HG02973 (cell line): ENCODE data around the gene PRKCB.
A peak's percentile ranks its signal among the peaks of the same experiment; 100 is the strongest.

Source experiments
- ATAC-seq: cut with Tn5 transposase; IDR thresholded peaks from one replicate; pipeline ENCODE4 v1.9.1; 2021; ENCODE audit warnings: moderate library complexity; ENCODE audit not compliant: unreplicated experiment

PRKCB gene

DNA sequence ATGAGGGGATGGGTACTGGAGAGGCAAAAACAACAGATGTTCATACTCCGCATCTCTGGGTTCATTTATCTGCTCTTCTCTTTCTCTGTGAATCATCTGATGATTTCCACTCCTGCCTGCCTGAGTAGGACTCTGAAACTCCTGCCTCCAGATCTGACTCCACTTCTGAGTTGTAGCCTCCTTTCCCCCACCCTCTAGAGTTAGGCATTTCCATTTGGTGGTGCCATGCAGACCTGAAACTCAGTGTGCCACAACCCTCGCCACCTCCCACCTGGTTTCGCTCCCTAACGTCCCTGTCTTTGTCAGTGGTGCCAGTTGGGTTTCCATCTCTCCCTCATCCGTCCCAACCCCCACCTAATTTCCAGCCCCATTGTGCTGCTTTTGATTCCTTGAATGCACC lies 126.2 kb downstream of the PRKCB start:
- no peak for ATAC-seq

DNA sequence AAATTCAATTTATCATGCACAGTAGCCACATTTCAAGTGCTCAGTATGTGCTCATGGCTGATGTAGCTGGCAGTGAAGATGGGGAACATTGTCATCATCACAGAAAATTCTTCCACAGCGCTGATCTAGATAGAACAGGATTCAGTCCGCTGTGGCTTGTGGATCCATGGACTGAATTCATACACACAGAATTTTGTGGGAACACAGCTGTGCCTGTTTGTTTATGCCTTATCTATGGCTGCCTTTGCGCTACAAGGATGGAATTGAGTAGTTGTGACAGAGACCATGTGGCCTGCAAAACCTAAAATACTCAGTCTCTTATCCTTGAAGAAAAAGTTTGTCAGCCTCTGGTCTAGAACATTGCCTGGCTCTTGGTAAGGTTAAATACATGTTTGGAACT lies 128.4 kb downstream of the PRKCB start:
- no peak for ATAC-seq

DNA sequence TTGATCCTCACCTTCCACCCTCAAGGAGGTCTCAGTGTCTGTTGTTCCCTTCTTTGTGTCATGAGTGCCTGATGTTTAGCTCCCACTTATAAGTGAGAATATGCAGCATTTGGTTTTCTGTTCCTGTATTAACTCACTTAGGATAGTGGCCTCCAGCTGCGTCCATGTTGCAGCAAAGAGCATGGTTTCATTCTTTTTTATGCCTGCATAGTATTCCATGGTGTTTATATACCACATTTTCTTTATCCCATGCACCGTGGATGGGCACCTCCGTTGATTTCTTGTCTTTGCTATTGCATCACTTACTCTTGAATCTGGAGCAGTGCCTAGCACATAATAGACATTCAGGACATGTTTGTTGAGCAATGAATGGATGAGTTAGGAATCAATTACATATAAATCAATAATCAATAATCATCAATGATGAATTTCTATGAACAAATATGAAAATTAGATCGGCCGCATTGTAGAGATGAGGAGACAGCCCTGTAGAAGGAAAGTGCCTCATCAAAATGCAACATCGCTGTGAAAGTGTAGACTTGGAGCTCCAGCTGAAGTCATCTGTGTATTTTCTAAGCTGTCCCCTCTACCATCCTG lies 129.5 kb downstream of the PRKCB start:
- ATAC-seq, result no peak

DNA sequence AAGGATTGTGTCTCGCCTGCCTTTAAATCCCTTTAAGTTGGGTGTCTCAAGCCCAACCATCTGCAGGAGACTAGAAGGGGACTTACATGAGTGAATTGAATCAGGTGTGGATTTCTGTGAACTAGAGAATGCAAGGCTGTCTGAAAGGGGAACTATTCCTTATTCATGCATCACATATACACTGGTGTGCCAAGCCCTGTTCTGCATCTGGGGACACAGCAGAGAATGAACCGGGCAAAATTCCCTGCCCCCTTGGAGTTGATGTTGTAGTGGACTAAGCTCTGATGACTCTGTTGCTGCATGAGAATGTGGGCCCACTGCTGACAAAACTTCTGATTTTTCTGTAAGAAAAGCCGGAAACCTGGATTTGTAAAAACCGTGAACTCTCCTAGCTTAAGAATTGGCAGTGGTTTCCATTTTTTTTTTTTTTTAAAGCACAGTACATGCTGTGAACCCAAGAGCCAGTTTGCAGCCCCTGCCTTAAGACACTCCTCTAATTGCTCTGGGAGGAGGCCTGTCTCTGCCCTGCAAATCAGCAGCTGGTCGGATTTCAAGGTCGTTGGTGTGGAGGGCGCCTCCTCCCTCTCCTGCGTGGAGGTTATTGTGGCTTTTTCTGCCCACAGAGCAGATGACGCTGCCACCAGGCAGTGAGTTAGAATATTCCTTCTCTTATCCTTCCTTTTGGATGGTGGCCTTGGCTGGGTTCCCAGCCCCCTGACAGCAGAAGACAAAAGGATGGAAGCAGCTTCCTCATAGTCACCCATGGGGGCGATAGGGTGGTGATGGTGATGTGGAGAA lies 131.0 kb downstream of the PRKCB start:
- no peak for ATAC-seq

DNA sequence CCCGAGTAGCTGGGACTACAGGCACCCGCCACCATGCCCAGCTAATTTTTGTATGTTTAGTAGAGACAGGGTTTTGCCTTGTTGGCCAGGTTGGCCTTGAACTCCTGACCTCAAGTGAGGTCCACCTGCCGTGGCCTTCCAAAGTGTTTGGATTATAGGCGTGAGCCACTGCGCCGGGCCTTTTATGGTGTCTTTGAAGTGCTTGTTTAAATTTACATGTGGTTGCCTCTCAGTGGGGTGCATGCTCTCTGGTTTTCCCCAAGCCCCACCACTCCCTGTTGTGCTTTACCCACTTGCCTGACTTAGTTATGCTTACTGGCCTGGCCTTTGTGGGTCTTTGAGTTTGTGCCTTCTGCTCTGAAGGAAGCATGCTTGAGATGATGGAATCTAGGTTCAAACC lies 132.0 kb downstream of the PRKCB start:
- no peak for ATAC-seq

DNA sequence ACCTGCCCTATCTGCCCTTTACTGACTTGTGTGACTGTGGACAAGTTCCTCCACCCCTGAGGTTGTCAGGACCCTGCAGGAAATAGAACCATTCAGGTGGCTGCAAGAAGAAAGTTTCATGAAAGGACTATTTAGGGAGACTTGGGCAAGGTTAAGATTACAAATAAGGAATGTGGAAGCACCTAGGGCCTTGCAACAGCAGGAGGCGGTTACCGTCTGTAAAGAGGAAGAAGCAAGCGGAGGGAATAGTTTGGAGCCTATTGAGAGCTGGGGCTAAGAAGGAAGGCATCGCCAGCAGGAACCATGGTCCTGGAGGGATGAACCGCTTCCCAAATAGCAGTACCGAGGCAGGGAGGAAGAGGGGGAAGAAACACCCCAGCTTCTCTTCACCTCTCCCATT lies 132.4 kb downstream of the PRKCB start:
- no peak for ATAC-seq

DNA sequence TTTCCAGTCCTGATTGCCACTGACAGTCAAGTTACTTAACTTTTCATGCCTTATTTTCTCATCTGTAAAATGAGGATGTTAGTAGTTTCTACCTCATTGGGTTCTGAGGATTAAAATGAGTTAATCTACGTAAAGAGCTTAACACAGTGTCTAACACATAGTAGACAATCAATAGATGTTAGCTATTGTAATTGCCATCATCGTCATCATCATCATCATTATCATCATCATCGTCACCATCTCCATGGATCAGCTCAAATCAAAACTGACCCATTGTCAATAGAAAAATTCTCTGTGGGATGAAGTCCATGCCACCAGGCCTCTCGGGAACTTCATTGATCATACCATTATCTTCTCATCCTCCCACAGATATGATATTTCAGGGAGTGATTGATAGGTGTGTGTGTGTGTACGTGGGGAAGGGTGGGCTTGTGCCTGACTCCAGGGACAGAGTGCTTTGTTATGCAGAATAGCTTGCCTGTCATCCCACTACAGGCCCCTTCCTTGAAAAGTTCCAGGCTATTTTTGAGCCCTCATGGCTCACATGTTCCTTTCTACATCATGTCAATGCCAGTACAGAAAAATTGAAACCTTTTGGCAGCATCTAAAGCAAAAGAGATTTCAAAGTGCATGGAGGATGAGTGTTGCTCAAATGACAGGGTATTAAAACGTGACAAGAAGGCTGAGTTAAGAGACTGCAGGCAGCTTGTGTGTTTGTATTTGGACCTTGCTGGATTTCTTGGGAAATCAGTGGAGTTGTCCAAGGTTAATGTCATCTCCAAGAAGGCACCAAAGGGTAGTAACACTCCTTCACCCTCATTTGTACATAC lies 133.9 kb downstream of the PRKCB start:
- no peak for ATAC-seq

DNA sequence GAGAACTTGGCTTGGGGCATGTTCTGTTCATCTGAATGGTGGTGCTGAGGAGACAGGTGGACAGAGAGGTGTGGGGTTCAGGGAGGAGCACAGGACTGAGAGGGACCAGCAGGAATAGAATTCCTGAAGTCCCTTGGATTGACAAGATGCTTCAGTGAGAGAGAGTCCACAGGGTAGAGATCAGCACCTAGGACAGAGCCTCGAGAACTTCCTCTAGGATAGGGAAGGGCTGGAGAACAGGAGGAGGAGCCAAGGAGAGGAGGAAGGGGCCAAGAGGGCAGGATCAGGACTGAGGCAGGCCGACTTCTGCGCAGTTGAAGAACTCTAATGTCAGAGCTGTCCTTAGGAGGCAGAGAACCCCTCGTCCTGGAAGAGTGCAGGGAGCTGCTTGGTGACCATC lies 138.4 kb downstream of the PRKCB start:
- no peak for ATAC-seq

DNA sequence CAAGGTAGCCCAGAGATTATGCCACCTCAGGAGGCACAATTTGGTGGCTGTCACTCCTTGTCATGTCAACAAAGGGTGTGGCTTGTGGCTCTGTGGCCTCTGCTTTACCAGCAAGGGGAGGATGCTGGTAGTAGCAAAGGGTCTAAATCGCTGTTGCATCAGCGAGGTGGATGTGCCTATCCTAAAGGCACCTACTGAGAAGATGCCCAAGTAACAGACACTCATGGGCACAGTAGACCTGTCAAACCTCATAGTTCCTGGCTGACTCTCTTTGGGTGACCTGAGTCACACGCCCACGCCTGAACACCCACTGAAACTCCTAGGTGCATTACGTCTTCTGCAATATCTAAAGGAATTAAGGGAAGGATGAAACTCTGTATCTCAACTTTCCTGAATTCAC lies 139.5 kb downstream of the PRKCB start:
- no peak for ATAC-seq

DNA sequence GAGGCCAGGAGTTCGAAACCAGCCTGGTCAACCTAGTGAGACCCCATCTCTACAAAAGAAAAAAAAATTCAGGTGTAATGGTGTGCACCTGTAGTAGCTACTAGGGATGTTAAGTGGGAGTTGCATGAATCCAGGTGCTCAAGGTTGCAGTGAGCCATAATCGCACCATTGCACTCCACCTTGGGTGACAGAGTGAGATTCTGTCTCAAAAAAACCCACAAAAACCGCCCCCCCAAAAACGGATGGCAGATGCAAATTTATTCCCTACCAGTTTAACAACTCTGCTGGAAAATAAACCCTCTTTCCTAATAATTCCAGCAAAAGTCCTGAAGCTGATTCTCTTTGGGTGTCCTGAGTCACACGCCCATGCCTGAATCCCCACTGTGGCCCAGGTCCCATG lies 140.3 kb downstream of the PRKCB start:
- no peak for ATAC-seq

DNA sequence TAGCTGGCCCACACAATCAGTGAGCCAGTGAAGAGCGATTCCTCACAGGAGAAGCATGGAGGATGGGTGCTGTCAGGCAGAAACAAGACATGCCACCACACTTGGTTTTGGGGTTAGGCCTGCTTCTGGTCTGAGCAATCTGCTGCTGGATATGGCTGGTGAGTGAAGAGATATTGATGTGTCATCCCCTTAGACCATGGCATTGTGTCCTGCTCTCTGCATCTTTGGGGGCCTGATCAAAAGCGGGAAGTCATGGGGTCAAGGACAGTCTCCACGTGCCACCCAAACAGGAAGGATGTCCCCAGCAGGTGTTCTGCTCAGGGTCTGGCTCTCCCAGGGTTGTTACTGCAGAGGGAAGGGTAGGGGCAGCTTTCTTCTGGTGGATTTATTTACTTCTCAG lies 140.7 kb downstream of the PRKCB start:
- ATAC-seq, result no peak

DNA sequence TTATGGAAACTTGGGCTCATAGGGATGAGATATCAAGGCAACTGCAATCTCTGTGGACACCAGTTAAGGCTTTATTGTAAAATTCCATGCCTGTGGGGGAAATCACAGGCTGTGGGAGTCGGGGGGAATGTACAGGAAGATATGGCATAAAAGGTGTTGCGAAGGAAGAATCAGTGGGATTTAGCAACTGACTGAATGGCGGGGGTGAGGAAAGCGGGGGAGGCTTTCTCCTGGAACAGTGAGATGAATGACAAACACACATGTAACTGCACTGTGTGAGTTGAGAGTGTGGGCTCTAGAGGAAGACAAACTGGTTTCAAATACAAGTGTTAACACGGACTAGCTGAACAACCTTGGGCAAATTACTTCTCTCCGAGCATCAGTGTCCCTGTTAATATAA lies 143.7 kb downstream of the PRKCB start:
- ATAC-seq, result no peak

DNA sequence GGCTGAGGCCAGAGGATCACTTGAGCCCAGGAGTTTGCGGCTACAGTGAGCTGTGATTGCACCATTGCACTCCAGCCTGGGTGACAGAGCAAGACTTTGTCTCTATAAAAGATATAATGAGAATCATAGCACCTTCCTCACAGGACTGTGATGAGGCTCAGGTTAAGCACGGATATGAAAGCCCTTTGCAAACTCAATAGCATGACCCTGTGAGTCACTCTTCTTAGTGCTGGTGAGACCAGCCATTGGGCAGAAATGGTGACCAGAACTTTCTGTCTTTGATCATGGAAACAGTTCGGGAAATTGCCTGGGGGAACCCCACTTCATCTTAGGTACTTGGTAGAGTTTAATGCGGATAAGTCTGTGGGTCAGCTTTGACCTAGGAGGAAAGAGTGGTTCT lies 144.2 kb downstream of the PRKCB start:
- no peak for ATAC-seq

DNA sequence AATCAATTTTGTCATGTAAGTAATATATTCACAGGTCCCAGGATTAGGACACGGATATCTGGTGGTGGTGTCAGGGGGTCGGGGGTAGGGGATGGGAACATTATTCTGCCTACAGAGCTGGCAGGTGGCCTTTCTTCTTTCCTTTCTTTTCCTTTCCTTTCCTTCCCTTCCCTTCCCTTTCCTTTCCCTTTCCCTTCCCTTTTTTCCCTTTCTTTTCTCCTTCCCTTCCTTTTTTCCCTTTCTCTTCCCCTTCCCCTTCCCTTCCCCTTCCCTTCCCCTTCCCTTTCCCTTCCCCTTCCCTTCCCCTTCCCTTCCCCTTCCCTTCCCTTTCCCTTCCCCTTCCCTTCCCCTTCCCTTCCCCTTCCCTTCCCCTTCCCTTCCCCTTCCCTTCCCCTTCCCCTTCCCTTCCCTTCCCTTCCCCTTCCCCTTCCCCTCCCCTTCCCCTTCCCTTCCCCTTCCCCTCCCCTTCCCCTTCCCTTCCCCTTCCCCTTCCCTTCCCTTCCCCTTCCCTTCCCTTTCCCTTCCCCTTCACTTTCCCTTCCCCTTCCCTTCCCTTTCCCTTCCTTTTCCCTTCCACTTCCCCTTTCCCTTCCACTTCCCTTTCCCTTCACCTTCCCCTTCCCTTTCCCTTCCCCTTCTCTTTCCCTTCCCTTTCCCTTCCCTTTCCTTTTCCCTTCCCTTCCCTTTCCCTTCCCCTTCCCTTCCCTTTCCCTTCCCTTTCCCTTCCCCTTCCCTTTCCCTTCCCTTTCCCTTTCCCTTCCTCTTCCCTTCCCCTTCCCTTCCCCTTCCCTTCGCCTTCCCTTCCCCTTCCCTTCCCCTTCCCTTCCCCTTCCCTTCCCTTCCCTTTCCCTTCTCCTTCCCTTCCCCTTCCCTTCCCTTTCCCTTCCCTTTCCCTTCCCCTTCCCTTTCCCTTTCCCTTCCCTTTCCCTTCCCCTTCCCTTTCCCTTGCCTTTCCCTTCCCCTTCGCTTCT lies 145.9 kb downstream of the PRKCB start:
- no peak for ATAC-seq

DNA sequence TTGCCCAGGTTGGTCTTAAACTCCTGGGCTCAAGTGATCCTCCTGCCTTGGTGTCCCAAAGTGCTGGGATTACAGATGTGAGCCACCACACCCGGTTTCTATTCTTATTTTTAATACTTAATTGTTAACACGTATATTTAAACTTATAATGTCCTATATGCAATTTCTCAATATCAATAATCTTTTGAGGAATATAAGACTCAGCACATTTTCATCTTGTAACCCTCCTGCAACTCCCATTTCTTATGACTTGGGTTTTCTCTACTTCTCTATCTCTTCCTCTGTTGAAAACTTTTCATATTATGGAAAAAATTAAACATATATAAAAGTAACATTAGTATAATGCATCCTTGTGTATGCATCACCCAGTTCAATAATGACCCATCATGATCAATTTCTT lies 150.7 kb downstream of the PRKCB start:
- no peak for ATAC-seq

DNA sequence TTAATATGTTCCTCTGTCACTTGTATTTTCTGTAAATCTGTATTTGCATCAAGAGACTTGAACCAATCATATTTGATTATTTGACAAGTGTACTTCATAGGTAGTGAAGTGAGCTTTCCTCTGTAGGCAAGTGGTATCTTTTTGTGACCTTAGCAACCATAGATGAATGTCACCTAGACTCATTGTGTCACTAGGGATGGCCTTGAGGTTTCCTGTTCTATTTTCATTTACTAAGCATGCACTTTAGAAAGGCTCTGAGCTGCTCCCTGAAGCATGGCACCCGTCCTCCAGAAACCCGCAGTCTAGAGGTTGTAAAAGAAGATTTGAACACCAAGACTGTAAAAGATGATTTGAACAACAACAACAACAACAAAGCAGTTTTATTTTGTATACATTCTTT lies 151.7 kb downstream of the PRKCB start:
- ATAC-seq, result peak; percentile 93

DNA sequence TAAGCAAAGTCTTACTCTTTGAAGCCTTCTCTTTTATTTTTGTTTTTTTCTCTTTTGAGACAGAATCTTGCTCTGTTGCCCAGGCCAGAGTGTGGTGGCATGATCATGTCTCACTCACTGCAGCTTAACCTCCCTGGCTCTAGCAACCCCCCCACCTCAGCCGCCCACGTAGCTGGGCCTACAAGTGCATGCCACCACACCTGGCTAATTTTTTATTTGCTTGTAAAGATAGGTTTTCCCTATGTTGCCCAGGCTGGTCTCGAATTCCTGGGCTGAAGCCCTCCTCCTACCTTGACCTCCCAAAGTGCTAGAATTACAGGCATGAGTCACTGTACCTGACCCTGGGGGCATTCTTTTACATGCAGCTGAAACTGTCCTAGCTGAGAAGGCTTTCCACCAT lies 154.7 kb downstream of the PRKCB start:
- no peak for ATAC-seq

DNA sequence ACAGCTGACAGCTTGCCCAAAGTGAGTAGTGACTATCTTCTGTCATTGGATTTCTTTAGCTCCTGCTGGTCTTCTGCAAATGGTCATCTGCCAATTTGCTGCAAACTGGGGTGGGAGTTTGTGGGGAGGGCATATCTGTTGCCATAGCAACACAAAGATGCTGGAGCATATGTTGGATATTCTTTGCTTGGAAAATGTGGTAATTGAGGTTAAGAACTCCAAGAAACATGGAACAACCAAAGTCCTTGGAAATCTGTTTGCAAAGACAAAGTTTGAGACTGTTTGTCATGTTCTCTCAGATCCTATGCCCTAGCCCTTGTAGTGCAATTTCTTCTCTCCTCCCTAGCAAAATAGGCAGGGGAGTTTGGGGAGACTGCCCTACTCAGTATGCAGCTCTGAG lies 155.3 kb downstream of the PRKCB start:
- no peak for ATAC-seq

DNA sequence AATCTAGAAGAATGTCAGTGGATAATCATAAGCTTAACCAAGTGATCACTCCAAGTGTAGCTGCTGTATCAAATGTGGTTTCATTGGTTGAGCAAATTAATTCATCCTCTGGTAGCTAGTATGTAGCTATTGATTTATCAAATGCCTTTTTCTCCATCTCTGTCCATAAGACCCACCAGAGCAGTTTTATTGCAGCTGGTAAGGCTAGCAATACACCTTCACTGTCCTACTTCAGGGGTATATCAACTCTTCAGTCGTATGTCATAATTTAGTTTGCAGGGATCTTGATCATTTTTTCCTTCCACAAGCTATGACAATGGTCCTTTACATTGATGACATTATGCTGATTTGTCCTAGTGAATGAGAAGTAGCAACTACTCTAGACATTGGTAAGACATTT lies 158.8 kb downstream of the PRKCB start:
- no peak for ATAC-seq

DNA sequence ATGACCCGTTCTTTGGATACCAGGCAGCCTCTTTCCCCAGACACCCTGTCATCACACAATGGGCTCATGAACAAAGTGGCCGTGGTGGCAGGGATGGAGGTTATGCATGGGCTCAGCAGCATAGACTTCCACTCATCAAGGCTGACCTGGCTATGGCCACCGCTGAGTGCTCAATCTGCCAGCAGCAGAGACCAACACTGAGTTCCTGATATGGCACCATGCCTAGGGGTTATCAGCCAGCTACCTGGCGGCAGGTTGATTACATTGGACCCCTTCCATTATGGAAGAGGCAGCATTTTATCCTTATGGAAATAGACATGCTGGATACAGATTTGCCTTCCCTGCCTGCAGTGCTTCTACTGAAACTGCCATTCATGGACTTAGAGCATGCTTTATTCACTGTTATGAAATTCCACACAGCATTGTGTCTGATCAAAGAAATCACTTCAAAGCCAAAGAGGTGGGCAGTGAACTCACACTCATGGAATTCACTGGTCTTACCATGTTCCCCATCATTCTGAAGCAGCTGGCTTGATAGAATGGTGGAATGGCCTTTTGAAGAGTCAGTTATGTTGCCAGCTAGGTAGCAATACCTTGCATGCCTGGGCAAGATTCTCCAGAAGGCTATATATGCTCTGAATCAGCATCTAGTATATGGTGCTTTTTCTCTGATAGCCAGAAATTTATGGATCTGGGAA lies 160.6 kb downstream of the PRKCB start:
- no peak for ATAC-seq
